Gastrocnemius medialis (tissue), 4 donors: ENCODE data around the gene NSUN7.

Experiments
- POLR2A ChIP-seq, 2 donors: fragments of 450-650 bp; IDR thresholded peaks; one replicate each; pipeline ENCODE4 v1.6.1; 2017; ENCODE audit warnings: antibody characterized with exemption in 2 of 2, mild to moderate bottlenecking in 2 of 2, moderate library complexity in 2 of 2
- TF ChIP-seq, protein P1 (sequence below), 5 experiments: fragments of 450-650 bp in 3 of 5; fragments of 200-600 bp in 2 of 5; sonication (generic) in 2 of 5; IDR thresholded peaks in 4 of 5; conservative IDR thresholded peaks in 1 of 5; 1 replicate in 4 of 5; 2 replicates in 1 of 5; pipeline ENCODE4 v1.5.1; 2016 to 2019; ENCODE audit warnings: antibody characterized with exemption in 5 of 5, mild to moderate bottlenecking in 3 of 5, moderate library complexity in 3 of 5

DNA sequence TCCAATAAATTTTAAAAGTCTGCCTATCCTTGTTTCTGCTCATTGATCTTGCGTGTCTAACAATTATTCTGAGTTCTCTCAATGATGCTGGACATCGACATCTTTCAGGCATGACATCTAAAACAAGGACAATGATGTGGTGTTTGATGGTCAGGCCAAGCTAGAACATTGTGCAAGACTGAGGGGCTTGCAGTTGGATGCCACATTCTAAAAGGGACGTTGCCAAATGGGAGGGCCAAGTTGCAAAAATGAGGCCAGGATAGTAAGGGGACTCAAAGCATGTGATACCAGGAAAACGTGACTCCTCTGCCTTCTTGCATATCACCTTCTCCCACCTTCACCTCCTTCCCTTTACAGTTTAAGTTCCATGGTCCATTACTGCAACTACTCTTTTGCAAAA is 29.4 kb upstream of the NSUN7 start:
- TF ChIP-seq, protein P1, sequence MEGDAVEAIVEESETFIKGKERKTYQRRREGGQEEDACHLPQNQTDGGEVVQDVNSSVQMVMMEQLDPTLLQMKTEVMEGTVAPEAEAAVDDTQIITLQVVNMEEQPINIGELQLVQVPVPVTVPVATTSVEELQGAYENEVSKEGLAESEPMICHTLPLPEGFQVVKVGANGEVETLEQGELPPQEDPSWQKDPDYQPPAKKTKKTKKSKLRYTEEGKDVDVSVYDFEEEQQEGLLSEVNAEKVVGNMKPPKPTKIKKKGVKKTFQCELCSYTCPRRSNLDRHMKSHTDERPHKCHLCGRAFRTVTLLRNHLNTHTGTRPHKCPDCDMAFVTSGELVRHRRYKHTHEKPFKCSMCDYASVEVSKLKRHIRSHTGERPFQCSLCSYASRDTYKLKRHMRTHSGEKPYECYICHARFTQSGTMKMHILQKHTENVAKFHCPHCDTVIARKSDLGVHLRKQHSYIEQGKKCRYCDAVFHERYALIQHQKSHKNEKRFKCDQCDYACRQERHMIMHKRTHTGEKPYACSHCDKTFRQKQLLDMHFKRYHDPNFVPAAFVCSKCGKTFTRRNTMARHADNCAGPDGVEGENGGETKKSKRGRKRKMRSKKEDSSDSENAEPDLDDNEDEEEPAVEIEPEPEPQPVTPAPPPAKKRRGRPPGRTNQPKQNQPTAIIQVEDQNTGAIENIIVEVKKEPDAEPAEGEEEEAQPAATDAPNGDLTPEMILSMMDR (IDR thresholded peaks at IDR 0.05 in 4 of 5, conservative IDR thresholded peaks at IDR 0.05 in 1 of 5), result no peak
- TF ChIP-seq POLR2A (IDR thresholded peaks at IDR 0.05), result no peak
